GM21423 (cell line): ENCODE measurements around the gene ADAM19.

ENCODE experiments used
- ATAC-seq: cut with Tn5 transposase; IDR thresholded peaks from one replicate; pipeline ENCODE4 v1.9.1; 2021; ENCODE audit warnings: mild to moderate bottlenecking, moderate library complexity; ENCODE audit not compliant: unreplicated experiment

The ADAM19 gene, protein sequence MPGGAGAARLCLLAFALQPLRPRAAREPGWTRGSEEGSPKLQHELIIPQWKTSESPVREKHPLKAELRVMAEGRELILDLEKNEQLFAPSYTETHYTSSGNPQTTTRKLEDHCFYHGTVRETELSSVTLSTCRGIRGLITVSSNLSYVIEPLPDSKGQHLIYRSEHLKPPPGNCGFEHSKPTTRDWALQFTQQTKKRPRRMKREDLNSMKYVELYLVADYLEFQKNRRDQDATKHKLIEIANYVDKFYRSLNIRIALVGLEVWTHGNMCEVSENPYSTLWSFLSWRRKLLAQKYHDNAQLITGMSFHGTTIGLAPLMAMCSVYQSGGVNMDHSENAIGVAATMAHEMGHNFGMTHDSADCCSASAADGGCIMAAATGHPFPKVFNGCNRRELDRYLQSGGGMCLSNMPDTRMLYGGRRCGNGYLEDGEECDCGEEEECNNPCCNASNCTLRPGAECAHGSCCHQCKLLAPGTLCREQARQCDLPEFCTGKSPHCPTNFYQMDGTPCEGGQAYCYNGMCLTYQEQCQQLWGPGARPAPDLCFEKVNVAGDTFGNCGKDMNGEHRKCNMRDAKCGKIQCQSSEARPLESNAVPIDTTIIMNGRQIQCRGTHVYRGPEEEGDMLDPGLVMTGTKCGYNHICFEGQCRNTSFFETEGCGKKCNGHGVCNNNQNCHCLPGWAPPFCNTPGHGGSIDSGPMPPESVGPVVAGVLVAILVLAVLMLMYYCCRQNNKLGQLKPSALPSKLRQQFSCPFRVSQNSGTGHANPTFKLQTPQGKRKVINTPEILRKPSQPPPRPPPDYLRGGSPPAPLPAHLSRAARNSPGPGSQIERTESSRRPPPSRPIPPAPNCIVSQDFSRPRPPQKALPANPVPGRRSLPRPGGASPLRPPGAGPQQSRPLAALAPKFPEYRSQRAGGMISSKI

DNA sequence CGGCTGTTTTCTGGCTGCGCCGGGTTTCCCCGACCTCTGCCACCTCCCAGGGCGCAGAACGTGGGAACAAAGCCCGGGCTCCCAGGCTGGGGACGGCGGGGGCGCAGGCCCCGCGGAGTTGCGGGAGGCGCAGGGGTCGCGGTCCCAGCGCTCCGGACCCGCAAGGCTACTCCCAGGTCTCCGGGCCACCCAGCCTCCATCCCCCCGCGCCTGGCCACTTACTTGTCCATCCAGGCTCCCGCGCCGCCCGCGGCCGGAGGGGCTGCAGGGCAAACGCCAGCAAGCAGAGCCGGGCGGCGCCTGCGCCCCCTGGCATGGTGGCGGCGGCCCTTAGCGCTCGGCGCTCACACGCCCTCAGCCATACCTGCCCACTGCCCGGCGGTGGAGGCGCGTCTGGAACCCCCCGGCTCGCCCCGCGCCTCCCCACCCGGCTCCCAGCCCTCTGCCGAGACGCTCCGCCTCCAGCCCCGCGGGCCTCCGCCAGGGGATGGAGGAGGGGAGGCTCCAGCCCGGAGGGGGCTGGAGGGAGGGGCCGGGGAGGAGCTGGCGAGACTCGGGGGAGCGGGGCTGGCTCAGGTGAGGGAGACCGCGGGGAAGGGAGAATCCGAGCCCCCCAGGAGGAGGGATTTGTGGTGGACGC, at the start of gene ADAM19:
Gene ADAM19 (minus strand): TSS at position 395 of the 640 bp plus-strand sequence. CDS start 79 bp downstream, at position 316.
- no peak for ATAC-seq

DNA sequence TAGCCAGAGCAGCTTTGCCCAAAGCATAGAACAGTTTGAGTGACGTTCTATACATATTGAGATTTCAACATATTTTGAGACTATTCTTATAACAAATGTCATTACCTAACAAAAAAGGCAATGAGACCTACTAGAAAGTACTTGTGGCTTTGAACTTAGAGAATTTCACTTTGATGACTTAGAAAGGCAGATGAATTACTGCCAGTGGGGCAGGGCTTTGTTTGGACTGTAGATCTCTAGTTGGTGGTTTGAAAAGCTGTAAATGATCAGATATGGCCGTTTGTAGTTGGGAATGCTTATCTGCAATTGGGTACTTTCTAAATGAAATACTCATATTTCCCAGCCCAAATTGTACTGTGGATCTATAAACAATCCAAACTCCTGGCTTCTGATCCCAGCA, 48.6 kb upstream of the ADAM19 start:
- ATAC-seq = no peak

DNA sequence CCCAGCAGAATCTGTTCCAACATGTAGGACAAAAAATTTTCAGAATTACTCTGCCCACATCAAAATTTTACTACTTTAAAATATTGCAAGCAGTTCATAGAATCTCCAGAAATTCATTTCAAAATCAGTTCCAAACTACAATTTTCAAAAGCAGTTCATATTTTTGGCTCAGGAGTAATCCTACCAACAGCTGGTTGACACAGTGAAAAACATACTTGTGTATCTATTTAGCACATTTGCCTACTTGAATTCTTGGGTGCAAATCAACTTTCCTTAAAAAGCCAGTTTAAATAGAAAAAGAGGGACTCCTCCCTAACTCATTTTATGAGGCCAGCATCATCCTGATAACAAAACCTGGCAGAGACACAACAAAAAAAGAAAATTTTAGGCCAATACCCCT, 45.2 kb upstream of the ADAM19 start:
- no peak for ATAC-seq

DNA sequence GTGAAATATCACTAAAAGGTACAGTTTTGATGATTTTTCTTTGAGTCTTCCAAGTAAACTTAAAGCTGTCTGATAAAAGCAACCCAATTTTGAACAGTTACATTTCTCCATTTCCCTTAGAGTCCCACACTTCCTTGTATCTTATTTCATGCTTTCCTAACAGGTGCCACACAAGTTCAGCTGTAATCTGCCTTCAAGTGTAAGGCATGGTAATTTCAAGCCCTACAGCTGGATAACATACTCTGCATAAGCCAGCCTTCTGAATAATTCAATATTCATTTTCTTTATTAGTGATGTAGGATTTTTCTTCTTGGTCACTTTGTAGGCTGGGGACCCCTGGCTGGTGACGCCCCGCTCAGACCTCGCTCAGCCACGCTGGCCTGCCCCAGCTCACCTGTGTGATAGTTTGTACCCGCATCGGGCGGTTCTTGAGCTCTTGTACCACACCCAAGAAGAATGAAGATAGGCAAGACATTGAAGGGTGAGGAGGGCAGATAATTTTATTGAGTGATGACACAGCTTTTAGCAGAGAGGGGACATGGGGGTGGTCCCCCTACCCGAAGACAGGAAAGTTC, 42.7 kb upstream of the ADAM19 start:
- ATAC-seq = no peak

DNA sequence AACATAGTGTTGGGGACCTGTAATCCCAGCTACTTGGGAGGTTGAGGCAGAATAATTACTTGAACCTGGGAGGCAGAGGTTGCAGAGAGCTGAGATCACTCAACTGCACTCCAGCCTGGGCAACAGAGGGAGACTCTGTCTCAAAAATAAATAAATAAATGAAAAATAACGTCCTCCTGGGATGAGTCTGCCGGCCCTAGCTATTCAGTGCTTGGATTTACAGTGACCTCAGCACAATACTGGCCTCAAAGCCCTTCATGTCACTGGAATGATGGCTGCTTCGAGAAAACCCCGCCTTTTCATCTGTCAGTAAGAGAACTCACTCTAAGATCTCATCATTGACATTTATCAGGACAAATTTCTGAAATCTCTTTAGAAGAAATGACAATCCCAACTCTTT, 41.2 kb upstream of the ADAM19 start:
- ATAC-seq = no peak

DNA sequence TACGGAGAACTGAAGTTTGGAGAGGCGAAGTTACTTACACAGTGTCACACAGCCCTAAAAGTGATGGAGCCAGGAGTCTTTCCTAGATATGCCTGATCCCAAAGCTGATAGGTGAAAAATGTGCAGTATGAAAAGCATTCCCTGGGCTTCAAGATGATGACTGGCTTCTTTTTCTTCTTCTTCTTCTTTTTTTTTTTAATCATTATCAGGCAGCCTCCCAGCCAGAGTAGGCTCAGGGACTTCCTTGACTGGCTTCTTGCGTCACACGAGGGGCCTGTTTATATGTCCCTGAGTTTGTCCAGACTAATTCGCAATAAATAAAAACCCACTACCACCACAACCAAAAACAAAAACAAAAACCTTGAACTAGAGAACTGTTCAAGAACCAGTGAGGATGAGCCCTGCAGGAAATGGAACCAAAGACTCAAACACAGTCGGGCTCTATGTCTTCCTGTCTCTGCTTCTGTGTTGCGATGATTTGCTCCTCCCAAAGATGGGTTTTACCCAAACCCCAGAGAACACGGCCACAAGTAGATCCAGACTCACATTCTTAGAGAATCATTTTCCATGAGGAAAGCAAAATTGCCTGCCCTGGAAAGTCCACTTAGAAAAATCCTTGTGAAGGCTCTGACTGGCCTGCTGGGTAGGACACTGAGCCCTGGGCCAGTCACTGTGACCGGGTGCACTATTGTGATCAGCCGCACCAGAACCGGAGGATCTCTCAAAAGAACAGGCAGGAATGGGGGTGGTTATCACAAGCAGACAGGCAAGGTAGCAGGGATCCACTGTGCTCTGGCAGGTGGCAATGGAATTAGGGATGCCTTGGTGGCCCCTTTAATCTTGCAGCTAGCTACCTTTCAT, 38.0 kb upstream of the ADAM19 start:
- no peak for ATAC-seq

DNA sequence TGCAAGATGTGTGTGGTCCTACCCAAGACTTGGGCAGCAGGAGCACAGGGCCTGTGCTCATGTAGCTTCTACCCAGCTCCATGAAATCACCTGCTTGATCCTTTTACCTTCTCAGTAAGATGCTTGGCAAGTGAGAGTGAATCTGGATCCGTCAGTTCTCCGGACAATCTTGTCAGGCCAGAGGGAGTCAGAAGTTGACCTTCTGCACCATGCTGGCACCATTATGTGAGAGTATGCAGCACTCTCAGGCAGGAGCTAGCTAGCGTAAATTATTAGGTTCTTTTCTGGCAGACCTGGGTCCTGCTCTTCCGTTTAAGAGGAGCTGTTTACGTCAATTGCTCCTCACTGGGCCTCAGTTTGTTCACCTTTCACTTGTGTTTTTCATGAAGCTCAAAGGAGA, 37.0 kb upstream of the ADAM19 start:
- ATAC-seq = no peak

DNA sequence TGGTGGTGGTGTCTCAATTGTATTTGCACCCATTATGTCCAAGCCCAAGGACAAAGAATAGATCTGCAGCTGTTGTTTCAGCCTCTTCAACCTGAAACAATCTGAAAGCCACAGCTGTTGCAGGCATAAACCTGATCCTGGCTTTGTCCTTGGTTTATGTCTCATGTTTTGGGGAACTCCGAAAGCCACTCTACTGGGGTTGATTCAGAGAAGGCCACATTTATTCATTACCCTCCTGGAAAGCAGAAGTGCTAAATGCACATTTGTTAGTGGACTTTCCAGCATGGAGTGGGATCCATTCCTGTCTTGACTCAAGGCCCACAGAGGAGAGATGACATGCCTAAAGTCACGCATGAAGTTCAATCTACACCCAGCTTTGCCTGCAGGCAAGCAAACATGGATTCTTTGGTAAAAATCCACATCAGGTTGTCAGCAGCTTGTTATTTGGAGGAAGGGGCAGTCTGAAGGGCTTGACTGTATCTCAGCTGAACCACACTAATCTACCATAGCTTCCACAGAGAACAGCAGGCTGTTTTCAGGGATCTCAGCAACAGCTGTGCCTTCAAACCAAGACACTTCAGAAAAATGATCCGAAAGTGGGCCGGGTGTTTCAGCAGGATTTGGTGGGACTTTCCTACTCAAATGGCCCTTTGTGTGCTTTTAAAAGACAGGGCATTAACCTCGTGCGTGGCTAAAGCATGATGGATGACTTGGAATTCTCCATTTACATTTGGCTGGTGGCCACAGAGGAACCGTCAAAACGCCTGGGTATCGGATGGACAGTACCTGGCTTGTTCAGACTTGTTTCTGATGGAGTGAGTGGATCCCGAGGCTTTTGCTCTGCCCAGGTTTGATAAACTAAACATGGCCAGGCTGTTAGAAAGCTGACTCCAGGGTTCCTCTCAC, 36.2 kb upstream of the ADAM19 start:
- no peak for ATAC-seq

DNA sequence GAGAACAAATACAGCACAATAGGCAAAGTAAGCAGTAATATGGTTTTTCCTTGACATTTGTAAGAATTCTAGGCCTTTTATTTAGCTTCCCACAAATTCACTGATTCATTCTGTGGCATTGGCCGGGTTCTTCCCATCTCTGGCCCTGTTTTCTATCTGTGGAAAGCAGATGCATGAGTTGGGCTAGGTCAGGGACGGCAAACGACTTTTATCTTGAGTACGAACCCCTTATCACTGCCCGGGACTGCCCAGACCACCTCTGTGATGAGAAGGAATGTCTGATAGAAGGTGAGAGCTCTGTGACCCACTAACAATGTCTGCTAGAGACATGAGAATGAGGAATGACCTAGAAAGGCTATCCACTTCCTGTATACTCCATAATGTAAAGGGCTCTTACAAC, 35.4 kb upstream of the ADAM19 start:
- ATAC-seq = no peak

DNA sequence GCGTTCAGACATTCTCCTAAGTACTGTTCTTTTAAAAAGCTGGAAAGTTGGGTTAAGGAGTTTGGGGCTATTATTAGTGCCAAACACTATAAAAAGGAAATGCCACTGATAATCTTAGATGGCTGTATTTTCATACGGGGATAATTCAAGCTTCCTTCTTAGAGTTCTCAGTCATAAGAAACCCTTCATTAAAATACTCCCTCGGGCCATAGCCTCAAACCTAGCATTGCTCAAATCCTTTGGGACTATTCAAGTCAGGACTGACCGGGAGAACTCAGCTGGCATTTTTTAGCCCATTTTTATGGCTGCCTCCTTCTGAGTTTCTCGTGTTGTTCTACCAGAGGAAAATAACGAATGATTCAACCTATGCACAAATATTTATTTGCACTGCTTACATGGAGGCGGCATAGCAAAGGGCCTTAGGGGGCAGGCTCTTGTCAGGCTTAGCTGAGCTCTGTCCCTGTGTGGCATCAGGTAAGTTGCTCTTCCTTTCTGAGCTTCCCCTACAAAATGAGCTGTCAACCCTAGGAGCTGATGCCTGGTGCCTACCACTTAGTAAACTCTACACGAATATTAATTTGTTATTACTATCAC, 33.5 kb upstream of the ADAM19 start:
- ATAC-seq = no peak

DNA sequence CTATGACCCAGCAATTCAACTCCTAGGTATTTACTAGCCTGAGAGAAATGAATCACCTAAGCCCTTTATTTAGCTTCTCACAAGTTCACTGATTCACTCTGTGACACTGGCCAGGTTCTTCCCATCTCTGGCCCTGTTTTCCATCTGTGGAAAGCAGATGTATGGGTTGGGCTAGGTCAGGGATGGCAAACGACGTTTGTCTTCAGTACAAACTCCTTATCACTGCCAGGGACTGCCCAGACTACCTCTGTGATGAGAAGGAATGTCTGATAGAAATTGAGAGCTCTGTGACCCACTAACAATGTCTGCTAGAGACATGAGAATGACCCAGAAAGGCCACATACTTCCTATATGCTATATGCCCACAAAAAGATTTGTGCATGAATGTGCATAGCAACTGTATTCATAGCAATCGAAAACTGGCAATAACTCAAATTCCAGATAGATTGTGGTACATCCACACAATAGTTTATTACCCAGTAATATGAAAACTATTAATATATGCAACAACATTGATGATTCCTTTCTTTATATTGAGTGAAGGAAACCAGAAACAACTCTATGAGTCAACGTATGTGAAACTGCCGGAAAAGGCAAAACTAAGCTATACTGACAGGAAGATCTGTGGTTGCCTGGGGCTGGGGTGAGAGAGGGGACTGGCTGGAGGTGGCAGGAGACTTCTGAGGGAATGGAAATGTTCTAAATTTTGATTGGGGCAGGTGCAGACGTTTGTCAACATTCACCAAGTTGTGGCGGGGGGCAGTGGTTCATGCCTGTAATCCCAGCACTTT, 32.0 kb upstream of the ADAM19 start:
- ATAC-seq = peak; percentile 59

DNA sequence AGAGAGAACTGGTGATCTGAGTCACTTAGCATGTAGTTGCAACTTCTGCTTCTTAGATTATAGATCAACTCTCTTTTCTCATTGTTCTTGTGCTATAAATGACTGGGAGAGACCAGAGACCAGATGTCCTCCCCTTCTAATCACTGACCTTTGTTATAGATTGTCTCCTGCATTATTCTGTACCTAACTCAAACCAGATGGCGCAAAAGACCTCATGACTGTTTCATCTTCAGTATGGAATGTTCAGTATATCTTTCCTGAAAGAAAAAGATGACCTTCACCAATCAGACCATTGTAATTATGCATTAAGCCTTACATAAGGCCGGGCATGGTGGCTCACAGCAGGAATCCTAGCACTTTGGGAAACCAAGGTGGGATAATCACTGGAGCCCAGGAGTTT, 30.5 kb upstream of the ADAM19 start:
- no peak for ATAC-seq

DNA sequence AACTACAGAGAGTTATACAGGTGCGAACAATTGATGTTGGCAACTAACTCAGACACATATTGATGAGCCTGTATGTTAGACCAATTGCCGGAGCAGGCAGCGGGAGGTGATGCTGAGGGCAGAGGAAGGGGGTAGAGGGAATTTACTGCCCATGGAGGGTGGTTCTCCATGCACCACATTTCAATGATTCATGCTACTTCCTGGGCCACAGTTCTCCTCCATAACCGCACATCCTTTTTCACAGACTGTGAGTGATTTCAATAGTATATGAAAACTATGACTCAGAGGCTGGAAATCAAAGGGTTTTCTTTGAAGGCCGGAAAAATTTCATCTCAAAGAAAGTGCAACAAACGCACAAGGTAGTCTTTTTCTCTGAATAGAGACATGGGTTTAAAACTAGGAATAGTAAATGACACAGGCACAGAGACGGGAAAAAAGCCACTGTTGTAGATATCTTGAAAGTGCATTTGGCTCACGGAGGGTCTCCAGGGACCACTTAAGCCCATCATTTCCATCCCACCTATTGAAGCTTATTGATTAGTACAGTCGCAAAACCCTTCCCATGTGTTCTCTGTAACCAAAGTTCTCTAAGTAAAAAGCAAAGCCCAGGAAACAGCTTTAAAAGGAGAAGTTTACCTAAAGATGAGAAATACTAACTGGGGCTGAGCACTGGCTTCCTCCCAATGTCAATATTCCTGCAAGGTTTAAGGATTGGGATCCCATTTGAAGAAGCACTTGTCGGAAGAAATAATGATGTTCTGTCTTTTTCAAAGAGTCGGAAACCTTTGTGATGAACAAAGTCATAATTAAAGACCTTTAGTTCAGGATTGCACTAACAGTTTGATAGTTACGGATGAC, 28.0 kb upstream of the ADAM19 start:
- peak; percentile 32 for ATAC-seq

DNA sequence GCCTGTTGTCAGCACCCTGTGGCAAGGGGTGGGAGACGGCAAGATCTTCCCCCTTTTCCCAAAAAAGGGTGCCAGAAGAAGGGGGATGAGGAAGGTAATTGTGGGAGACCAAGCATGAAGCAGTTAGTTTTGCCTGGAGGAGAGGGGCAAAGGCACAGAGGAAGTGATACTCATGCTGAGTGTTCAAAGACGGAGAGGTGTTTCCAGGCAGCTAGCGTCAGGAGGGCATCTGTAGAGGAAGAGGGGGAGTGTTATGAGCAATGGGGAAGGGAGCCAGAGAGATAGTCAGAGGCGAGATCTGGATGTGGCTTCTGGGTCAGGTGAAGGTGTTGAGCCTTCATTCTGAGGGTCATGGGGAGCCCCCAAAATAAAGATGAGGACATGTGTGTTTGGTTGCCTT, 26.9 kb upstream of the ADAM19 start:
- ATAC-seq = peak; percentile 68

DNA sequence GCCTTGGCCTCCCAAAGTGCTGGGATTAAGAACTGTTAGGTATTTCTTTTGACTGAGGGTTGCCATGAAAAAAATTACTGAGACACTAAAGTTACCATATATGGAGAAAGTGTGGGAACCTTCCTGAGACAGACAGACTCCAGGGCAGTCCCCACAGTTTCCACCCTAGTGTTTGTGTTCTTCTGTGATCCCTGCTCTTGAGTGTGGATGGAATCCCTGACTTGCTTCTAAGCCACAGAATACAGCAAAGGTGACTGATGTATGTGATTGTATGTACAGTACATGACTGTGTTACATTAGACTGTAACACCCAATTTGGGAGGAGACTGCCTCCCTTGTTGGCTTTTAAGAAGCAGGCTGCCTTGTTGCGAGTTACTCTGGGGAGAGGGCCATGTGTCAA, 24.7 kb upstream of the ADAM19 start:
- ATAC-seq = no peak

DNA sequence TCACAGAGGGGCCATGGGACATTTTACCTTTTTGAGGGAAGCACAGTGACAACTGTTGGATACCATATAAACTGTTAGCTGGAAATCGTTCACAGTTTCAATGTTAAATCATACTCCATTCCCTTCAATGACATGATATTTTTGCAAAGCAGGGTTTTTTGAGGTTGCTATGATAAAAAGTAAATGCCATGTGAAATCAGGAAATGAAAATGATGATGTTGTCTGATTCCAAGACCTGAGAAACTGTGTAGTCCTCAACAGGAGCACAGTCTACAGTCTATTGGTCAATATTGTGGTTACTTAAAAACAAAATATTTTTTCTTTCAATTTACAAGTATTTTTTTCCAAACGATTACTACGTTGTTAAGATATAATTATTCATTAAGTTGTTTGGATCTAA, 24.0 kb upstream of the ADAM19 start:
- no peak for ATAC-seq

DNA sequence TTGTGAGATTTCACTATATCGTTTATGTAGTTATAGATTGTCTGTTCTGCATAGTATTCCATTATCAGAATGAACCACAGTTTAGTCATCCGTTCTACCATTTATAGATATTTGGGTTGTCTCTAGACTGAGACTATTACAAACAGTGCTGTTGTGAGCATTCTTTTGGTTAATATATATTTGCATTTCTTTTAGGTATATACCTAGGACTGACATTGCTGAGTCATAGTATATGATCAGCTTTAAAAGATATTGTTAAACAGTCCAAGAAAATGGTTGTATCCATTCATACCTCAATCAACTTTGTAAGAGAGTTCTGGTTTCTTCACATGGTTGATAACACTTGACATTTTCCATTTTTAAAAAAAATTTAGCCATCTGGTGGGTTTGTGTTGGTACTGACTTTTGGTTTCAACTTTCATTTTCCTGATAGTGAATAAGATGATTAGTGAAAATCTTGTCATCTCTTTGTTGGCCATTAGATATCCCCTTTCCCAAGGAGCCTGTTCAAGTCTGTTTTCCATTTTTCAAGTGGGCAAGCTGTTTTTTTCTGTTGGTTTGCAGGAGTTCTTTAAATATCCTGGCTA, 22.9 kb upstream of the ADAM19 start:
- no peak for ATAC-seq
